ENCODE data around the gene TLR9. TPM values are rescaled to one million over a fixed set of nuclear protein-coding genes. Genes with fewer than 3 reads are reported as not detected.

TLR9 gene
- total and polyA plus RNA-seq, 9 of the 15 experiments (the other 6 are each of a cell fraction or from before 2014, with no cell fraction given), result not detected

- TF ChIP-seq SRF (CRISPR knock-in tag; IDR thresholded peaks at IDR 0.05) (no peak), SAP30 (IDR thresholded peaks at IDR 0.05; ENCODE audit: borderline replicate concordance, insufficient read depth, low read depth, low read length, poor library complexity, severe bottlenecking) (peak; percentile 31), NRF1 (conservative IDR thresholded peaks at IDR 0.05 in 1 of 2, IDR thresholded peaks at IDR 0.05 in 1 of 2) (peak; percentile 19 to 48; a peak in 2 of 4 replicates), PHB2 (IDR thresholded peaks at IDR 0.05; ENCODE audit: low read depth) (no peak), YY1 (IDR thresholded peaks at IDR 0.05; ENCODE audit: borderline replicate concordance in 1 of 3, control insufficient read depth in 1 of 3, extremely low read depth in 1 of 3, insufficient read depth in 3 of 3, insufficient read length in 1 of 3, insufficient replicate concordance in 2 of 3, low read depth in 1 of 3, low read length in 2 of 3) (no peak), ZNF551 (CRISPR knock-in tag; IDR thresholded peaks at IDR 0.05) (no peak), HINFP (tag; conservative IDR thresholded peaks at IDR 0.05; ENCODE audit: low read depth) (no peak), ZFP1 (CRISPR knock-in tag; IDR thresholded peaks at IDR 0.05) (no peak), EP300 (IDR thresholded peaks at IDR 0.05; ENCODE audit: low read length) (no peak), MIER1 (IDR thresholded peaks at IDR 0.05; ENCODE audit: low read depth) (no peak), ZNF696 (CRISPR knock-in tag; conservative IDR thresholded peaks at IDR 0.05) (no peak), TRIM28 (IDR thresholded peaks at IDR 0.05) (no peak), ZNF384 (IDR thresholded peaks at IDR 0.05; ENCODE audit: low read depth, low read length) (no peak), RBBP5 (IDR thresholded peaks at IDR 0.05; ENCODE audit: borderline replicate concordance, insufficient read depth, low read length, poor library complexity, severe bottlenecking) (peak; percentile 45), ZNF76 (CRISPR knock-in tag; IDR thresholded peaks at IDR 0.05; ENCODE audit: borderline replicate concordance) (no peak), BDP1 (IDR thresholded peaks at IDR 0.05; ENCODE audit: insufficient read depth, insufficient read length) (no peak), CBX1 (IDR thresholded peaks at IDR 0.05; ENCODE audit: low read depth) (peak; percentile 18; the same call in 1 of the 2 replicates), PHTF2 (CRISPR knock-in tag; IDR thresholded peaks at IDR 0.05) (no peak), OTX1 (CRISPR knock-in tag; IDR thresholded peaks at IDR 0.05) (no peak)
- TF ChIP-seq, protein P1, sequence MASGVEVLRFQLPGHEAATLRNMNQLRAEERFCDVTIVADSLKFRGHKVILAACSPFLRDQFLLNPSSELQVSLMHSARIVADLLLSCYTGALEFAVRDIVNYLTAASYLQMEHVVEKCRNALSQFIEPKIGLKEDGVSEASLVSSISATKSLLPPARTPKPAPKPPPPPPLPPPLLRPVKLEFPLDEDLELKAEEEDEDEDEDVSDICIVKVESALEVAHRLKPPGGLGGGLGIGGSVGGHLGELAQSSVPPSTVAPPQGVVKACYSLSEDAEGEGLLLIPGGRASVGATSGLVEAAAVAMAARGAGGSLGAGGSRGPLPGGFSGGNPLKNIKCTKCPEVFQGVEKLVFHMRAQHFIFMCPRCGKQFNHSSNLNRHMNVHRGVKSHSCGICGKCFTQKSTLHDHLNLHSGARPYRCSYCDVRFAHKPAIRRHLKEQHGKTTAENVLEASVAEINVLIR (CRISPR knock-in tag; IDR thresholded peaks at IDR 0.05), result no peak
- TF ChIP-seq, protein P2, sequence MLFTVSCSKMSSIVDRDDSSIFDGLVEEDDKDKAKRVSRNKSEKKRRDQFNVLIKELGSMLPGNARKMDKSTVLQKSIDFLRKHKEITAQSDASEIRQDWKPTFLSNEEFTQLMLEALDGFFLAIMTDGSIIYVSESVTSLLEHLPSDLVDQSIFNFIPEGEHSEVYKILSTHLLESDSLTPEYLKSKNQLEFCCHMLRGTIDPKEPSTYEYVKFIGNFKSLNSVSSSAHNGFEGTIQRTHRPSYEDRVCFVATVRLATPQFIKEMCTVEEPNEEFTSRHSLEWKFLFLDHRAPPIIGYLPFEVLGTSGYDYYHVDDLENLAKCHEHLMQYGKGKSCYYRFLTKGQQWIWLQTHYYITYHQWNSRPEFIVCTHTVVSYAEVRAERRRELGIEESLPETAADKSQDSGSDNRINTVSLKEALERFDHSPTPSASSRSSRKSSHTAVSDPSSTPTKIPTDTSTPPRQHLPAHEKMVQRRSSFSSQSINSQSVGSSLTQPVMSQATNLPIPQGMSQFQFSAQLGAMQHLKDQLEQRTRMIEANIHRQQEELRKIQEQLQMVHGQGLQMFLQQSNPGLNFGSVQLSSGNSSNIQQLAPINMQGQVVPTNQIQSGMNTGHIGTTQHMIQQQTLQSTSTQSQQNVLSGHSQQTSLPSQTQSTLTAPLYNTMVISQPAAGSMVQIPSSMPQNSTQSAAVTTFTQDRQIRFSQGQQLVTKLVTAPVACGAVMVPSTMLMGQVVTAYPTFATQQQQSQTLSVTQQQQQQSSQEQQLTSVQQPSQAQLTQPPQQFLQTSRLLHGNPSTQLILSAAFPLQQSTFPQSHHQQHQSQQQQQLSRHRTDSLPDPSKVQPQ (CRISPR knock-in tag; IDR thresholded peaks at IDR 0.05; ENCODE audit: borderline replicate concordance), result no peak
Measured at GRCh38 chr3:52245322-52246263, 20.1 kb upstream of the TLR9 start, which contains the start of gene PPM1M (continued).

Measured in K562 (cell line).